ENCODE results near the gene FAM184B. TPM values are rescaled to one million over a fixed set of nuclear protein-coding genes. Genes with fewer than 3 reads are reported as not detected.

Gene FAM184B
- total RNA-seq, 1 donor, result not detected

GRCh38 chr4:17597517-17597916 lies 183.9 kb downstream of the FAM184B start:
- H3K4me3 ChIP-seq (ENCODE audit: low read depth, low read length), result no peak overlapping the region
- DNase-seq (ENCODE audit: low read depth), result no peak
- peak; percentile 13 for TF ChIP-seq CTCF (IDR thresholded peaks at IDR 0.05; ENCODE audit: insufficient read depth, low read length)

GRCh38 chr4:17595471-17596005 lies 185.9 kb downstream of the FAM184B start:
- no peak overlapping the region for H3K4me3 ChIP-seq (ENCODE audit: low read depth, low read length)
- TF ChIP-seq CTCF (IDR thresholded peaks at IDR 0.05; ENCODE audit: insufficient read depth, low read length), result no peak
- DNase-seq (ENCODE audit: low read depth), result no peak

- TF ChIP-seq CTCF (IDR thresholded peaks at IDR 0.05; ENCODE audit: insufficient read depth, low read length), result no peak
- DNase-seq (ENCODE audit: low read depth), result no peak
- H3K4me3 ChIP-seq (ENCODE audit: low read depth, low read length), result no peak overlapping the region
These were observed 192.1 kb downstream of the FAM184B start for GRCh38 chr4:17589355-17589754.

GRCh38 chr4:17587094-17587822 lies 194.2 kb downstream of the FAM184B start:
- H3K4me3 ChIP-seq (ENCODE audit: low read depth, low read length), result no peak overlapping the region
- no peak for TF ChIP-seq CTCF (IDR thresholded peaks at IDR 0.05; ENCODE audit: insufficient read depth, low read length)
- no peak for DNase-seq (ENCODE audit: low read depth)

- no peak for TF ChIP-seq CTCF (IDR thresholded peaks at IDR 0.05; ENCODE audit: insufficient read depth, low read length)
These were observed 196.8 kb downstream of the FAM184B start for GRCh38 chr4:17584521-17585213.

GRCh38 chr4:17583941-17584340 lies 197.5 kb downstream of the FAM184B start:
- no peak for DNase-seq (ENCODE audit: low read depth)
- no peak overlapping the region for H3K4me3 ChIP-seq (ENCODE audit: low read depth, low read length)
- no peak for TF ChIP-seq CTCF (IDR thresholded peaks at IDR 0.05; ENCODE audit: insufficient read depth, low read length)

More at GRCh38 chr4:17584521-17585213, 196.8 kb downstream of the FAM184B start:
- H3K4me3 ChIP-seq (ENCODE audit: low read depth, low read length), result no peak overlapping the region
- DNase-seq (ENCODE audit: low read depth), result no peak
